ENCODE results near the gene HOXD8. TPM values are rescaled to one million over a fixed set of nuclear protein-coding genes. Genes with fewer than 3 reads are reported as not detected.

The HOXD8 gene
- total RNA-seq, 1 donor from 2014 or later = not detected

DNA sequence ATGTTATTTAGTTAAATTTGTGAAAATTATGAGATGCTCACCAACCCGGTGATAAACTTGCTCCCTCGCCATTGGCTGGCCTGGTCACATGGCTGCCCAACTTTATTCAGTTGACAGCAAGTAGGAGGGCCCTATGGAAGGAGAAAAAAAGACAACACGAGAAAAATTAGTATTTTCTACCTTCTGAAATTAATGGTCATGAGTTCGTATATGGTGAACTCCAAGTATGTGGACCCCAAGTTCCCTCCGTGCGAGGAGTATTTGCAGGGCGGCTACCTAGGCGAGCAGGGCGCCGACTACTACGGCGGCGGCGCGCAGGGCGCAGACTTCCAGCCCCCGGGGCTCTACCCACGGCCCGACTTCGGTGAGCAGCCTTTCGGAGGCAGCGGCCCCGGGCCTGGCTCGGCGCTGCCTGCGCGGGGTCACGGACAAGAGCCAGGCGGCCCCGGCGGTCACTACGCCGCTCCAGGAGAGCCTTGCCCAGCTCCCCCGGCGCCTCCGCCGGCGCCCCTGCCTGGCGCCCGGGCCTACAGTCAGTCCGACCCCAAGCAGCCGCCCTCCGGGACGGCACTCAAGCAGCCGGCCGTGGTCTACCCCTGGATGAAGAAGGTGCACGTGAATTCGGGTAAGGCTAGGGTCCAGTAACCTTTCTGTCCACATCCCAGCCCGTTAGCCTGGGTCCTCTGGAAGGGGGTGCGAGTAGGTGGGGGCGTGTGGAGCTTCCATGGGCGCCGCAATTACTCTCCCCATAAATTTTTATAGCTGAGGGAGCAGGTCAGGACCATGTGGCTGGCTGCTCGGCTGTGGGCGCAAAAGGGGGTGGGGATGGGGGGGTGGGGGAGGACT lies 22.2 kb downstream of the HOXD8 start, which contains the start of gene HOXD4:
HOXD4 (plus strand) TSS at position 109 of the 846 bp plus-strand sequence; CDS start at position 193, 84 bp downstream.
- no peaks in the 10 kb centered on the region for H3K36me3 Mint-ChIP-seq (ENCODE audit: low read depth)
- POLR2A ChIA-PET = no interaction called here
- no peak within 1 kb of the TSS for H3K4me3 Mint-ChIP-seq
- DNase-seq = no peak
- H3K27ac Mint-ChIP-seq = no peak within 1 kb of the TSS
- TF ChIP-seq, protein P1, sequence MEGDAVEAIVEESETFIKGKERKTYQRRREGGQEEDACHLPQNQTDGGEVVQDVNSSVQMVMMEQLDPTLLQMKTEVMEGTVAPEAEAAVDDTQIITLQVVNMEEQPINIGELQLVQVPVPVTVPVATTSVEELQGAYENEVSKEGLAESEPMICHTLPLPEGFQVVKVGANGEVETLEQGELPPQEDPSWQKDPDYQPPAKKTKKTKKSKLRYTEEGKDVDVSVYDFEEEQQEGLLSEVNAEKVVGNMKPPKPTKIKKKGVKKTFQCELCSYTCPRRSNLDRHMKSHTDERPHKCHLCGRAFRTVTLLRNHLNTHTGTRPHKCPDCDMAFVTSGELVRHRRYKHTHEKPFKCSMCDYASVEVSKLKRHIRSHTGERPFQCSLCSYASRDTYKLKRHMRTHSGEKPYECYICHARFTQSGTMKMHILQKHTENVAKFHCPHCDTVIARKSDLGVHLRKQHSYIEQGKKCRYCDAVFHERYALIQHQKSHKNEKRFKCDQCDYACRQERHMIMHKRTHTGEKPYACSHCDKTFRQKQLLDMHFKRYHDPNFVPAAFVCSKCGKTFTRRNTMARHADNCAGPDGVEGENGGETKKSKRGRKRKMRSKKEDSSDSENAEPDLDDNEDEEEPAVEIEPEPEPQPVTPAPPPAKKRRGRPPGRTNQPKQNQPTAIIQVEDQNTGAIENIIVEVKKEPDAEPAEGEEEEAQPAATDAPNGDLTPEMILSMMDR (IDR thresholded peaks at IDR 0.05) = no peak
- no peaks in the 10 kb centered on the region for H3K4me1 Mint-ChIP-seq
- ATAC-seq (ENCODE audit: low read depth) = no peak
- CTCF ChIA-PET = no interaction called here
- intact Hi-C loops (cut with micrococcal nuclease) = no loop called here
- H3K9me3 Mint-ChIP-seq = no peaks in the 10 kb centered on the region
- peaks cover 70% of the 10 kb centered on the region for H3K27me3 Mint-ChIP-seq

GRCh38 chr2:176152350-176153181 lies 23.1 kb downstream of the HOXD8 start:
- Mint-ChIP-seq H3K36me3 (ENCODE audit: low read depth) (no peaks in the 10 kb centered on the region), H3K27ac (no peak overlapping the region), H3K9me3 (no peaks in the 10 kb centered on the region), H3K4me3 (no peak overlapping the region), H3K27me3 (peaks cover 66% of the 10 kb centered on the region), H3K4me1 (peaks cover 3% of the 10 kb centered on the region)
- DNase-seq (no peak), ATAC-seq (ENCODE audit: low read depth) (no peak)
- ChIA-PET POLR2A (no interaction called here), CTCF (no interaction called here)
- intact Hi-C loops (cut with micrococcal nuclease) = no loop called here
- TF ChIP-seq, protein P1 (IDR thresholded peaks at IDR 0.05) = no peak

DNA sequence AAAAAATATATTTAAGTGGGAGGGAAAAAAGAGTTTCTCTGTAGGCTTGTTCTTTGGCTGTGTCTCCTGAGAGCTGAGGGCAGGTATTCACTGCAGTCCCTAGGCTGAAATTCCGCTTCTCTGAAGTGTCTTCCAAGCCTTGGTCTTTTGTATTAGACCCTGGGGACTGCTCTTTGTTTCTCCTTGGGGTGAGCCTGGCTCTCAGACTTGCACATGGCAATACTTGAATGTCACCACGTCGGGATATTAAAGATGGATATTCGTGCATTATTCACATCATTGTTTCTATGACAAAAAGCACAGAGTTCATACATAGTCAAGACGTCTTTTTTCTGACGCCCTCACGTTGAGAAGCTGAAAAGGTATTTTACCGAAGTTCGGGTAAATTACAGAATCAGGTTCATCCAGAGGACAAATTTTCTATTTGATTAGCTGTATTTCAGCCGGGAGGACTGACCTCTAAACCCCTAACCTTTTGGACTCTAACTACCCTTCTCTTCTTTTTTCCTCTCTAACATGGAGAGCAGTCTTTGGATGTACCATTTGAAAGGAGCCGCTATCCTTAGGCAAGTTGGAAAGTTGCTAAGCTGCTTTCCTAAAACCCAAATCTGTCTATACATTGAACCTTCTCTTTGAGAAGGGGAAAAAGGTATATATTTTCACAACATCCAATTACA lies 25.2 kb downstream of the HOXD8 start:
- ChIA-PET CTCF (interaction anchor here (1.6 kb wide), 1 partner anchor 300 kb away, joined by 3 read pairs; no protein-coding TSS in a partner anchor), POLR2A (no interaction called here)
- no peak overlapping the region for H3K27ac Mint-ChIP-seq
- DNase-seq (no peak), ATAC-seq (ENCODE audit: low read depth) (no peak)
- TF ChIP-seq, protein P1 (IDR thresholded peaks at IDR 0.05) = no peak
- no peaks in the 10 kb centered on the region for H3K36me3 Mint-ChIP-seq (ENCODE audit: low read depth)
- H3K4me3 Mint-ChIP-seq = no peak overlapping the region
- intact Hi-C loops (cut with micrococcal nuclease) = no loop called here
- peaks cover 3% of the 10 kb centered on the region for H3K4me1 Mint-ChIP-seq
- no peaks in the 10 kb centered on the region for H3K9me3 Mint-ChIP-seq
- H3K27me3 Mint-ChIP-seq = peaks cover 60% of the 10 kb centered on the region

DNA sequence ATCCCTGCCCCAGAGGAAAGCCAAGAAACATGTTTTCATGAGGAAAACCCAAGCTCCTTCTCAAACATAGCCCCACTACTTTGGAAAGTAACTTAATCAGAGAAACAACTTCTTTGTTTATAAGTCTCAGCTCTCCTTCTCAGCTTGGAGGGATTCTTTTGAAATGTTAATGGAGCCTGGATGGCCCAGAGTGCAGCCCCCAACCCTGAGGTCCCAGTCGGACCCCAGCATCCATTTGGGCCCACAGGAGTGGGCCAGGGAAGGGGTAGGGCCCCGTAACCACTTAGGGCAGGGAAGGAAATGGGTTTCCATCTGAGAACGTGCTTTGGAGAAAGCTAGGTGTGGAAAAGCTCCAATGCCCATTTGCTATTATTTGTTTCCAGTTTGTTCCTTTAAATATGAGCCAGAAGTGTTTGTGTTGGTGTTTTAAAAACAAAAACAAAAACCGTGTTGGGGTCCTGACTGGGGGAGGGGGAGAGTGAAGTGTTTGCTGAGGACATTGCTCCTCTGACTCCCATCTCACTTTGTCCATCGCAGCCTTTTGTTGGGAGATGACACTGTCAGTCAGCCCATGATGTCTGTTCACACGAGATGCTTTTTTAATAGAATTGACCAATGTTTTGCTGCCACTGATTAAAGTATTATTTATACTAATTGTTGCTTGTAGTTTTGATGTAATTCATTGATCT lies 26.0 kb downstream of the HOXD8 start:
- H3K4me1 Mint-ChIP-seq = peaks cover 3% of the 10 kb centered on the region
- DNase-seq (no peak), ATAC-seq (ENCODE audit: low read depth) (no peak)
- POLR2A ChIA-PET = no interaction called here
- no peak overlapping the region for H3K27ac Mint-ChIP-seq
- no peak overlapping the region for H3K4me3 Mint-ChIP-seq
- TF ChIP-seq, protein P1 (IDR thresholded peaks at IDR 0.05) = no peak
- CTCF ChIA-PET = interaction anchor here (1.6 kb wide), 1 partner anchor 300 kb away, joined by 3 read pairs; no protein-coding TSS in a partner anchor
- intact Hi-C loops (cut with micrococcal nuclease) = loop anchor here (2.0 kb wide), 1 partner anchor 23 kb away; no protein-coding TSS in a partner anchor
- no peaks in the 10 kb centered on the region for H3K9me3 Mint-ChIP-seq
- H3K27me3 Mint-ChIP-seq = peaks cover 52% of the 10 kb centered on the region
- no peaks in the 10 kb centered on the region for H3K36me3 Mint-ChIP-seq (ENCODE audit: low read depth)
